ENCODE results near the gene SCAPER. TPM values are rescaled to one million over a fixed set of nuclear protein-coding genes. Genes with fewer than 3 reads are reported as not detected.

SCAPER gene
- polyA plus RNA-seq, 1 donor from 2014 or later = 77.1 TPM

- H3K27me3 ChIP-seq (ENCODE audit: insufficient read depth, low read depth, low read length) = no peaks in the 10 kb centered on the region
- H3K36me3 ChIP-seq (ENCODE audit: insufficient read depth, low read length) = peaks cover 8% of the 10 kb centered on the region
- TF ChIP-seq REST (IDR thresholded peaks at IDR 0.05; ENCODE audit: borderline replicate concordance) = no peak
- no peaks in the 10 kb centered on the region for H3K9me2 ChIP-seq (ENCODE audit: insufficient read depth, low read length)
- H3K27ac ChIP-seq (ENCODE audit: low read length) = no peak overlapping the region
- no peak overlapping the region for H3K9ac ChIP-seq (ENCODE audit: low read length)
- H3F3A ChIP-seq (ENCODE audit: insufficient read depth, low read length, poor library complexity, severe bottlenecking) = no peaks in the 10 kb centered on the region
- no peaks in the 10 kb centered on the region for H4K20me1 ChIP-seq (ENCODE audit: insufficient read depth)
- H3K9me3 ChIP-seq (ENCODE audit: low read length) = peaks cover 5% of the 10 kb centered on the region
- no peak overlapping the region for H3K4me3 ChIP-seq (ENCODE audit: low read length)
- H3K79me2 ChIP-seq (replicated peaks; ENCODE audit: insufficient read depth, low read length) = no peaks in the 10 kb centered on the region
- no peak overlapping the region for H2AFZ ChIP-seq (ENCODE audit: low read depth, low read length)
- no peak overlapping the region for H3K4me2 ChIP-seq (ENCODE audit: low read length)
Measured at GRCh38 chr15:76730262-76730661, 174.9 kb downstream of the SCAPER start.

GRCh38 chr15:76718863-76719262, 186.3 kb downstream of the SCAPER start:
- H3K27ac ChIP-seq (ENCODE audit: low read length) = no peak overlapping the region
- H3K4me3 ChIP-seq (ENCODE audit: low read length) = no peak overlapping the region
- no peaks in the 10 kb centered on the region for H3K79me2 ChIP-seq (replicated peaks; ENCODE audit: insufficient read depth, low read length)
- no peaks in the 10 kb centered on the region for H4K20me1 ChIP-seq (ENCODE audit: insufficient read depth)
- no peaks in the 10 kb centered on the region for H3K27me3 ChIP-seq (ENCODE audit: insufficient read depth, low read depth, low read length)
- TF ChIP-seq CTCF (IDR thresholded peaks at IDR 0.05; ENCODE audit: poor library complexity, severe bottlenecking) (no peak), TAF1 (IDR thresholded peaks at IDR 0.05; ENCODE audit: low read depth) (no peak), SMC3 (conservative IDR thresholded peaks at IDR 0.05; ENCODE audit: poor library complexity) (no peak), MXI1 (conservative IDR thresholded peaks at IDR 0.05; ENCODE audit: poor library complexity, severe bottlenecking) (no peak), EZH2 (IDR thresholded peaks at IDR 0.05; ENCODE audit: borderline replicate concordance, insufficient read depth, low read length, poor library complexity, severe bottlenecking) (no peak), EP300 (conservative IDR thresholded peaks at IDR 0.05; ENCODE audit: poor library complexity, severe bottlenecking) (no peak), REST (IDR thresholded peaks at IDR 0.05; ENCODE audit: borderline replicate concordance) (no peak), RAD21 (conservative IDR thresholded peaks at IDR 0.05) (no peak), POLR2AphosphoS5 (IDR thresholded peaks at IDR 0.05) (no peak)
- no peak overlapping the region for H3K9ac ChIP-seq (ENCODE audit: low read length)
- no peak overlapping the region for H2AFZ ChIP-seq (ENCODE audit: low read depth, low read length)
- H3K36me3 ChIP-seq (ENCODE audit: insufficient read depth, low read length) = no peaks in the 10 kb centered on the region
- no peak overlapping the region for H3K4me2 ChIP-seq (ENCODE audit: low read length)
- no peaks in the 10 kb centered on the region for H3F3A ChIP-seq (ENCODE audit: insufficient read depth, low read length, poor library complexity, severe bottlenecking)
- H3K9me2 ChIP-seq (ENCODE audit: insufficient read depth, low read length) = no peaks in the 10 kb centered on the region
- no peaks in the 10 kb centered on the region for H3K9me3 ChIP-seq (ENCODE audit: low read length)
